SK-N-SH (cell line): ENCODE data around the gene AEBP2. TPM values are rescaled to one million over a fixed set of nuclear protein-coding genes. Genes with fewer than 3 reads are reported as not detected.

Experiments
- CTCF ChIA-PET: fragments of 300-600, 350-600 bp; formaldehyde crosslinking; extraction: SDS; loops from one replicate; lab custom pipeline; 2021; lab: Yijun Ruan, JAX
- POLR2A ChIA-PET: fragments of 350-600 bp; sonication (Branson Sonifier 250); formaldehyde crosslinking; extraction: SDS; loops from one replicate; lab custom pipeline; 2020; ENCODE audit warnings: antibody characterized with exemption, inconsistent platforms; lab: Yijun Ruan, JAX
- DNase-seq: peaks from one replicate; pipeline ENCODE4 v3.0.0; 2012
- H2AFZ ChIP-seq: fragments of 200-600 bp; sonication (generic); 2 replicates; pipeline ENCODE4 v1.8.1; 2016; ENCODE audit warnings: antibody characterized with exemption, mild to moderate bottlenecking, low read depth
- H3F3A ChIP-seq: fragments of 200-600 bp; sonication (generic); replicated peaks from 2 replicates; pipeline ENCODE3; 2016; ENCODE audit warnings: antibody characterized with exemption, mild to moderate bottlenecking; ENCODE audit not compliant: insufficient read depth
- H3K27ac ChIP-seq, 2 experiments: fragments of 200-500 bp in 1 of 2; fragments of 200-600 bp in 1 of 2; sonication (Bioruptor generic) in 1 of 2; sonication (generic), shearing (Covaris generic) in 1 of 2; 2 replicates each; pipeline versions ENCODE4 v1.5.1 to v1.6.1; 2014 to 2016; ENCODE audit warnings: low read depth in 2 of 2, inconsistent platforms in 1 of 2, low read length in 1 of 2, mild to moderate bottlenecking in 1 of 2, mixed read lengths in 1 of 2
- H3K27me3 ChIP-seq: fragments of 200-600 bp; sonication (generic), shearing (Covaris generic); 2 replicates; pipeline ENCODE4 v1.6.1; 2016; ENCODE audit warnings: mixed run types; ENCODE audit not compliant: insufficient read depth
- H3K36me3 ChIP-seq, 2 experiments: fragments of 200-500 bp in 1 of 2; fragments of 200-600 bp in 1 of 2; sonication (Bioruptor generic) in 1 of 2; sonication (generic) in 1 of 2; replicated peaks in 1 of 2; 2 replicates each; pipeline versions ENCODE3 to v1.5.1; 2014 to 2016; ENCODE audit warnings: low read length in 1 of 2, mild to moderate bottlenecking in 1 of 2; ENCODE audit not compliant: insufficient read depth in 2 of 2, control insufficient read depth in 1 of 2
- H3K4me1 ChIP-seq, 2 experiments: fragments of 200-500 bp in 1 of 2; fragments of 200-600 bp in 1 of 2; sonication (Bioruptor generic) in 1 of 2; sonication (generic), shearing (Covaris generic) in 1 of 2; 2 replicates each; pipeline versions ENCODE4 v1.5.1 to v1.6.1; 2014 to 2016; ENCODE audit warnings: low read depth in 1 of 2, low read length in 1 of 2, mixed run types in 1 of 2; ENCODE audit not compliant: insufficient read depth in 2 of 2, control insufficient read depth in 1 of 2
- H3K4me2 ChIP-seq: fragments of 200-600 bp; sonication (generic), shearing (Covaris generic); 2 replicates; pipeline ENCODE4 v1.6.1; 2017; ENCODE audit warnings: mixed run types
- H3K4me3 ChIP-seq, 2 experiments: fragments of 200-500 bp in 1 of 2; fragments of 200-600 bp in 1 of 2; sonication (Bioruptor generic) in 1 of 2; sonication (generic), shearing (Covaris generic) in 1 of 2; 2 replicates each; pipeline versions ENCODE4 v1.5.1 to v1.8.1; 2014 to 2016; ENCODE audit warnings: low read depth in 2 of 2, inconsistent platforms in 1 of 2, low read length in 1 of 2, mild to moderate bottlenecking in 1 of 2, mixed read lengths in 1 of 2, moderate library complexity in 1 of 2
- H3K79me2 ChIP-seq: fragments of 200-600 bp; sonication (generic); 2 replicates; pipeline ENCODE4 v1.8.1; 2017; ENCODE audit warnings: mild to moderate bottlenecking; ENCODE audit not compliant: insufficient read depth
- H3K9ac ChIP-seq: fragments of 200-600 bp; sonication (generic); 2 replicates; pipeline ENCODE4 v1.6.1; 2017; ENCODE audit warnings: mixed run types
- H3K9me2 ChIP-seq: fragments of 200-600 bp; sonication (generic); 2 replicates; pipeline ENCODE4 v1.6.1; 2017; ENCODE audit warnings: mixed run types
- H3K9me3 ChIP-seq: fragments of 200-600 bp; sonication (generic); 2 replicates; pipeline ENCODE4 v1.6.1; 2017; ENCODE audit warnings: mixed run types, mild to moderate bottlenecking, moderate library complexity
- H4K20me1 ChIP-seq: fragments of 200-600 bp; sonication (generic); 2 replicates; pipeline ENCODE4 v1.6.1; 2017; ENCODE audit warnings: mild to moderate bottlenecking, mixed run types; ENCODE audit not compliant: insufficient read depth
- CHD2 ChIP-seq: fragments of 150-350 bp; IDR thresholded peaks from 2 replicates; pipeline ENCODE4 v1.6.1; 2018; ENCODE audit warnings: low read length; ENCODE audit not compliant: partially characterized antibody
- EP300 ChIP-seq, 2 experiments: IDR thresholded peaks; 2 replicates each; pipeline versions ENCODE4 v1.4.0 to v1.6.1; 2012; ENCODE audit warnings: borderline replicate concordance in 1 of 2, low read depth in 1 of 2, low read length in 1 of 2
- FOXJ3 ChIP-seq: sonication (generic); formaldehyde crosslinking; IDR thresholded peaks from 2 replicates; pipeline ENCODE4 v1.5.1; 2020; ENCODE audit warnings: mild to moderate bottlenecking, missing genetic modification reagents
- FOXM1 ChIP-seq: IDR thresholded peaks from 2 replicates; pipeline ENCODE4 v1.4.0; 2012; ENCODE audit warnings: low read depth, mild to moderate bottlenecking
- GABPA ChIP-seq: IDR thresholded peaks from 2 replicates; pipeline ENCODE4 v1.4.0; 2012; ENCODE audit warnings: low read depth, mild to moderate bottlenecking
- MXI1 ChIP-seq: IDR thresholded peaks from 2 replicates; pipeline ENCODE4 v1.6.1; 2012; ENCODE audit warnings: mild to moderate bottlenecking, low read depth, low read length, improper control_type of control experiment
- NRF1 ChIP-seq: IDR thresholded peaks from 2 replicates; pipeline ENCODE4 v1.6.1; 2012; ENCODE audit warnings: low read depth, mild to moderate bottlenecking, low read length
- POLR2AphosphoS5 ChIP-seq: IDR thresholded peaks from 2 replicates; pipeline ENCODE4 v1.6.1; 2012; ENCODE audit warnings: low read depth, low read length
- RCOR1 ChIP-seq: fragments of 150-350 bp; IDR thresholded peaks from 2 replicates; pipeline ENCODE4 v1.6.1; 2017; ENCODE audit warnings: antibody characterized with exemption, low read length
- SIN3A ChIP-seq: IDR thresholded peaks from 2 replicates; pipeline ENCODE4 v1.6.1; 2012; ENCODE audit warnings: low read depth, mild to moderate bottlenecking, low read length, moderate library complexity, borderline replicate concordance
- TAF1 ChIP-seq: IDR thresholded peaks from 2 replicates; pipeline ENCODE4 v1.6.1; 2012; ENCODE audit warnings: low read depth, mild to moderate bottlenecking, low read length, moderate library complexity, borderline replicate concordance
- TCF12 ChIP-seq: IDR thresholded peaks from 2 replicates; pipeline ENCODE4 v1.4.0; 2012
- YY1 ChIP-seq: IDR thresholded peaks from 2 replicates; pipeline ENCODE4 v1.4.0; 2012; ENCODE audit warnings: low read depth, mild to moderate bottlenecking
- whole genome bisulfite sequencing: methylation state at CpG from one replicate; pipeline ENCODE4 v1.1.6; 2017; ENCODE audit warnings: low lambda C conversion rate; 5-methylcytosine and 5-hydroxymethylcytosine counted together
- polyA plus RNA-seq, 3 experiments: library from polyadenylated mRNA; depleted of rRNA; stranded (reverse); fragments of >200 nt; gene quantifications; 2 replicates each; pipeline ENCODE4 v1.2.3, GENCODE V29; 2012
- TF ChIP-seq, protein P1 (sequence below): IDR thresholded peaks from 2 replicates; pipeline ENCODE4 v1.6.1; 2012; ENCODE audit warnings: mild to moderate bottlenecking, low read depth, low read length, moderate library complexity
- TF ChIP-seq, protein P2 (sequence below): fragments of 150-350 bp; IDR thresholded peaks from 2 replicates; pipeline ENCODE4 v1.6.1; 2017; ENCODE audit warnings: antibody characterized with exemption, low read length, low read depth, borderline replicate concordance
- TF ChIP-seq, protein P3 (sequence below): IDR thresholded peaks from 2 replicates; pipeline ENCODE4 v1.4.0; 2012; ENCODE audit warnings: low read depth, borderline replicate concordance
- TF ChIP-seq, protein P4 (sequence below): IDR thresholded peaks from 2 replicates; pipeline ENCODE4 v1.4.0; 2012; ENCODE audit warnings: low read depth, borderline replicate concordance
- TF ChIP-seq, protein P5 (sequence below): IDR thresholded peaks from 2 replicates; pipeline ENCODE4 v1.4.0; 2012; ENCODE audit warnings: low read depth

The AEBP2 gene, protein sequence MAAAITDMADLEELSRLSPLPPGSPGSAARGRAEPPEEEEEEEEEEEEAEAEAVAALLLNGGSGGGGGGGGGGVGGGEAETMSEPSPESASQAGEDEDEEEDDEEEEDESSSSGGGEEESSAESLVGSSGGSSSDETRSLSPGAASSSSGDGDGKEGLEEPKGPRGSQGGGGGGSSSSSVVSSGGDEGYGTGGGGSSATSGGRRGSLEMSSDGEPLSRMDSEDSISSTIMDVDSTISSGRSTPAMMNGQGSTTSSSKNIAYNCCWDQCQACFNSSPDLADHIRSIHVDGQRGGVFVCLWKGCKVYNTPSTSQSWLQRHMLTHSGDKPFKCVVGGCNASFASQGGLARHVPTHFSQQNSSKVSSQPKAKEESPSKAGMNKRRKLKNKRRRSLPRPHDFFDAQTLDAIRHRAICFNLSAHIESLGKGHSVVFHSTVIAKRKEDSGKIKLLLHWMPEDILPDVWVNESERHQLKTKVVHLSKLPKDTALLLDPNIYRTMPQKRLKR
- polyA plus RNA-seq (2012; rRNA removed): 10.4 and 17.2 TPM in 2 replicates
- polyA plus RNA-seq (2012; cell fraction: cytosol; rRNA removed): 21.0 and 23.2 TPM in 2 replicates
- 7.9 and 12.2 TPM in 2 replicates for polyA plus RNA-seq (2012; cell fraction: nucleus; rRNA removed)

DNA sequence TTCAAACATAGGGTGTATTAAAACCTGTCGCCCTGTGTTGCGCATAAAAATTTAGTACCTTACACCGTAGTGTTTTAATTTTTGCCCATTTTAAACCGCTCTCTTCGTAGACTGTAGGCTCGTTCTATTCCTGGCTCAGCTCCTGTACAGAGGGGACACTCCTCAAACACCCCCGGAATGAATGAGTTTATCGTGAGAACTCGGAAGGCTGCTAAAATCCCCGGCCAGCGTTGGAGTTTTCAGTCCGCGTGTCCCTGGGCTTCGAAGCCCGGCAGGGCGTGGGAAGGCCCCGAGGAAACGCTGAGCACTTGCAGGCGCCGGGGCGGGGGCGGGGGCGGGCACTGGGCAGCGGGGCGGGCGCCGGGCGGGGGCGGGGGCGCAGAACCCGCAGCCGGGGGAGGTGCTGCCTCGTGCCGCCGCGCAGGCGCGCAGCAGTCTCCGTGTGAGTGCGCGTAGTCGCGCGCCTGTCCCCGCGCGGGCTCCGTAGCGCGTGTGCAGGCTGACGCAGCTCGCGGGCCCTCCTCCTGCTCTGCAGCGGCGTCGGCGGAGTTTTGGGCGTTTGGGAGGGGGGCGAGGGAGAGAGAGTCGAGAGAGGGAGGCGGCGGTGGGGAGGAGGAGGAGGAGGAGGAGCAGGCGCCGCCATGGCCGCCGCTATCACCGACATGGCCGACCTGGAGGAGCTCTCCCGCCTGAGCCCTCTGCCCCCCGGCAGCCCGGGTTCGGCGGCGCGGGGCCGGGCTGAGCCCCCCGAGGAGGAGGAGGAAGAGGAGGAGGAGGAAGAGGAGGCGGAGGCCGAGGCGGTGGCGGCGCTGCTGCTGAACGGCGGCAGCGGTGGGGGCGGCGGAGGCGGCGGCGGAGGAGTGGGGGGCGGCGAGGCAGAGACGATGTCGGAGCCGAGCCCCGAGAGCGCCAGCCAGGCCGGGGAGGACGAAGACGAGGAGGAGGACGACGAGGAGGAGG lies at the start of gene AEBP2:
AEBP2 (plus strand) TSS at position 434 of the 960 bp plus-strand sequence; CDS start at position 642, 208 bp downstream.
- DNase-seq: peak; percentile 98
- Histone ChIP-seq H2AFZ (peak within 1 kb of the TSS; percentile 75), H3K79me2 (peaks cover 46% of the 10 kb centered on the region), H3K4me3 (peak within 1 kb of the TSS; percentile 77 to 95), H3K27me3 (no peaks in the 10 kb centered on the region), H3K9ac (peak within 1 kb of the TSS; percentile 96), H3K4me2 (peak within 1 kb of the TSS; percentile 73), H3K9me2 (no peaks in the 10 kb centered on the region), H3K4me1 (peaks cover 2 to 15% of the 10 kb centered on the region in 2 experiments), H4K20me1 (peaks cover 33% of the 10 kb centered on the region), H3F3A (peaks cover 8% of the 10 kb centered on the region), H3K27ac (peak within 1 kb of the TSS; percentile 72 to 88), H3K9me3 (no peaks in the 10 kb centered on the region), H3K36me3 (peaks cover 0 to 19% of the 10 kb centered on the region in 2 experiments)
- ChIA-PET POLR2A (no interaction called here), CTCF (interaction anchor here (0.6 kb wide), 1 partner anchor 98 kb away, joined by 3 read pairs; no protein-coding TSS in a partner anchor)
- TF ChIP-seq GABPA (no peak), YY1 (peak; percentile 90), FOXJ3 (CRISPR knock-in tag) (peak; percentile 45; the same call in 1 of the 2 replicates), CHD2 (peak; percentile 70), TAF1 (peak; percentile 81), RCOR1 (no peak), TCF12 (0 out of 2 replicates have a peak, but pooled peaks have one; percentile 10), POLR2AphosphoS5 (peak; percentile 27; the same call in 1 of the 2 replicates), EP300 (IDR thresholded peaks at IDR 0.05; ENCODE audit: borderline replicate concordance in 1 of 2, low read depth in 1 of 2, low read length in 1 of 2) (no peak), FOXM1 (no peak), SIN3A (peak; percentile 76; the same call in 1 of the 2 replicates), NRF1 (peak; percentile 78), MXI1 (peak; percentile 77)
- TF ChIP-seq, protein P1, sequence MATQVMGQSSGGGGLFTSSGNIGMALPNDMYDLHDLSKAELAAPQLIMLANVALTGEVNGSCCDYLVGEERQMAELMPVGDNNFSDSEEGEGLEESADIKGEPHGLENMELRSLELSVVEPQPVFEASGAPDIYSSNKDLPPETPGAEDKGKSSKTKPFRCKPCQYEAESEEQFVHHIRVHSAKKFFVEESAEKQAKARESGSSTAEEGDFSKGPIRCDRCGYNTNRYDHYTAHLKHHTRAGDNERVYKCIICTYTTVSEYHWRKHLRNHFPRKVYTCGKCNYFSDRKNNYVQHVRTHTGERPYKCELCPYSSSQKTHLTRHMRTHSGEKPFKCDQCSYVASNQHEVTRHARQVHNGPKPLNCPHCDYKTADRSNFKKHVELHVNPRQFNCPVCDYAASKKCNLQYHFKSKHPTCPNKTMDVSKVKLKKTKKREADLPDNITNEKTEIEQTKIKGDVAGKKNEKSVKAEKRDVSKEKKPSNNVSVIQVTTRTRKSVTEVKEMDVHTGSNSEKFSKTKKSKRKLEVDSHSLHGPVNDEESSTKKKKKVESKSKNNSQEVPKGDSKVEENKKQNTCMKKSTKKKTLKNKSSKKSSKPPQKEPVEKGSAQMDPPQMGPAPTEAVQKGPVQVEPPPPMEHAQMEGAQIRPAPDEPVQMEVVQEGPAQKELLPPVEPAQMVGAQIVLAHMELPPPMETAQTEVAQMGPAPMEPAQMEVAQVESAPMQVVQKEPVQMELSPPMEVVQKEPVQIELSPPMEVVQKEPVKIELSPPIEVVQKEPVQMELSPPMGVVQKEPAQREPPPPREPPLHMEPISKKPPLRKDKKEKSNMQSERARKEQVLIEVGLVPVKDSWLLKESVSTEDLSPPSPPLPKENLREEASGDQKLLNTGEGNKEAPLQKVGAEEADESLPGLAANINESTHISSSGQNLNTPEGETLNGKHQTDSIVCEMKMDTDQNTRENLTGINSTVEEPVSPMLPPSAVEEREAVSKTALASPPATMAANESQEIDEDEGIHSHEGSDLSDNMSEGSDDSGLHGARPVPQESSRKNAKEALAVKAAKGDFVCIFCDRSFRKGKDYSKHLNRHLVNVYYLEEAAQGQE: peak; percentile 55
- TF ChIP-seq, protein P2, sequence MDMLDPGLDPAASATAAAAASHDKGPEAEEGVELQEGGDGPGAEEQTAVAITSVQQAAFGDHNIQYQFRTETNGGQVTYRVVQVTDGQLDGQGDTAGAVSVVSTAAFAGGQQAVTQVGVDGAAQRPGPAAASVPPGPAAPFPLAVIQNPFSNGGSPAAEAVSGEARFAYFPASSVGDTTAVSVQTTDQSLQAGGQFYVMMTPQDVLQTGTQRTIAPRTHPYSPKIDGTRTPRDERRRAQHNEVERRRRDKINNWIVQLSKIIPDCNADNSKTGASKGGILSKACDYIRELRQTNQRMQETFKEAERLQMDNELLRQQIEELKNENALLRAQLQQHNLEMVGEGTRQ: no peak
- TF ChIP-seq, protein P3, sequence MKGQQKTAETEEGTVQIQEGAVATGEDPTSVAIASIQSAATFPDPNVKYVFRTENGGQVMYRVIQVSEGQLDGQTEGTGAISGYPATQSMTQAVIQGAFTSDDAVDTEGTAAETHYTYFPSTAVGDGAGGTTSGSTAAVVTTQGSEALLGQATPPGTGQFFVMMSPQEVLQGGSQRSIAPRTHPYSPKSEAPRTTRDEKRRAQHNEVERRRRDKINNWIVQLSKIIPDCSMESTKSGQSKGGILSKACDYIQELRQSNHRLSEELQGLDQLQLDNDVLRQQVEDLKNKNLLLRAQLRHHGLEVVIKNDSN: no peak
- TF ChIP-seq, protein P4, sequence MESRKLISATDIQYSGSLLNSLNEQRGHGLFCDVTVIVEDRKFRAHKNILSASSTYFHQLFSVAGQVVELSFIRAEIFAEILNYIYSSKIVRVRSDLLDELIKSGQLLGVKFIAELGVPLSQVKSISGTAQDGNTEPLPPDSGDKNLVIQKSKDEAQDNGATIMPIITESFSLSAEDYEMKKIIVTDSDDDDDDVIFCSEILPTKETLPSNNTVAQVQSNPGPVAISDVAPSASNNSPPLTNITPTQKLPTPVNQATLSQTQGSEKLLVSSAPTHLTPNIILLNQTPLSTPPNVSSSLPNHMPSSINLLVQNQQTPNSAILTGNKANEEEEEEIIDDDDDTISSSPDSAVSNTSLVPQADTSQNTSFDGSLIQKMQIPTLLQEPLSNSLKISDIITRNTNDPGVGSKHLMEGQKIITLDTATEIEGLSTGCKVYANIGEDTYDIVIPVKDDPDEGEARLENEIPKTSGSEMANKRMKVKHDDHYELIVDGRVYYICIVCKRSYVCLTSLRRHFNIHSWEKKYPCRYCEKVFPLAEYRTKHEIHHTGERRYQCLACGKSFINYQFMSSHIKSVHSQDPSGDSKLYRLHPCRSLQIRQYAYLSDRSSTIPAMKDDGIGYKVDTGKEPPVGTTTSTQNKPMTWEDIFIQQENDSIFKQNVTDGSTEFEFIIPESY: peak; percentile 54; the same call in 1 of the 2 replicates
- TF ChIP-seq, protein P5, sequence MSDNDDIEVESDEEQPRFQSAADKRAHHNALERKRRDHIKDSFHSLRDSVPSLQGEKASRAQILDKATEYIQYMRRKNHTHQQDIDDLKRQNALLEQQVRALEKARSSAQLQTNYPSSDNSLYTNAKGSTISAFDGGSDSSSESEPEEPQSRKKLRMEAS: peak; percentile 100
- 18% methylated on average over 46 of the region's 102 CpGs for WGBS
